HepG2 (cell line): ENCODE measurements around the gene FAM162A. TPM values are rescaled to one million over a fixed set of nuclear protein-coding genes. Genes with fewer than 3 reads are reported as not detected.

ENCODE experiments used
- IKZF4 ChIP-seq: sonication (generic); formaldehyde crosslinking; IDR thresholded peaks from 2 replicates; pipeline ENCODE4 v1.5.1; 2020; ENCODE audit warnings: borderline replicate concordance, mild to moderate bottlenecking, low read depth, missing genetic modification reagents; ENCODE audit errors: not compliant biosample characterization
- IRF2 ChIP-seq: IDR thresholded peaks from 2 replicates; pipeline ENCODE4 v1.6.1; 2018; ENCODE audit warnings: missing genetic modification reagents, missing compliant biosample characterization
- MEF2D ChIP-seq: sonication (generic); formaldehyde crosslinking; IDR thresholded peaks from 2 replicates; pipeline ENCODE4 v1.5.1; 2020; ENCODE audit warnings: mild to moderate bottlenecking, missing genetic modification reagents
- NBN ChIP-seq: fragments of 450-650 bp; conservative IDR thresholded peaks from 2 replicates; pipeline ENCODE4 v1.6.1; 2017
- NFATC3 ChIP-seq: sonication (generic); formaldehyde crosslinking; IDR thresholded peaks from 2 replicates; pipeline ENCODE4 v1.5.1; 2020; ENCODE audit warnings: mild to moderate bottlenecking, missing genetic modification reagents
- POLR2AphosphoS2 ChIP-seq: IDR thresholded peaks from 2 replicates; pipeline ENCODE4 v1.6.1; 2011; ENCODE audit warnings: low read depth, low read length, improper control_type of control experiment
- PPARG ChIP-seq: conservative IDR thresholded peaks from 2 replicates; pipeline ENCODE4 v1.6.1; 2016; ENCODE audit warnings: missing biosample characterization, missing genetic modification reagents
- RFX3 ChIP-seq: IDR thresholded peaks from 2 replicates; pipeline ENCODE4 v1.6.1; 2016; ENCODE audit warnings: missing biosample characterization, missing genetic modification reagents
- SKI ChIP-seq: fragments of 450-650 bp; IDR thresholded peaks from one replicate; pipeline ENCODE4 v1.6.1; 2018; ENCODE audit warnings: mild to moderate bottlenecking; ENCODE audit not compliant: partially characterized antibody
- XBP1 ChIP-seq: sonication (generic); formaldehyde crosslinking; IDR thresholded peaks from 2 replicates; pipeline ENCODE4 v1.5.0; 2020; ENCODE audit warnings: missing genetic modification reagents
- ZFP82 ChIP-seq: sonication (generic); formaldehyde crosslinking; IDR thresholded peaks from 2 replicates; pipeline ENCODE4 v1.5.1; 2020; ENCODE audit warnings: mild to moderate bottlenecking, missing genetic modification reagents, borderline replicate concordance
- ZNF343 ChIP-seq: sonication (generic); formaldehyde crosslinking; IDR thresholded peaks from 2 replicates; pipeline ENCODE4 v1.4.0; 2020; ENCODE audit warnings: mild to moderate bottlenecking, missing genetic modification reagents
- ZNF546 ChIP-seq: sonication (generic); formaldehyde crosslinking; conservative IDR thresholded peaks from 2 replicates; pipeline ENCODE4 v1.8.1; 2023; ENCODE audit warnings: mild to moderate bottlenecking, missing genetic modification reagents
- ZNF598 ChIP-seq: sonication (generic); formaldehyde crosslinking; IDR thresholded peaks from 2 replicates; pipeline ENCODE4 v1.5.1; 2020; ENCODE audit warnings: mild to moderate bottlenecking, missing genetic modification reagents, borderline replicate concordance
- polyA plus RNA-seq, 8 experiments: library from polyadenylated mRNA; depleted of rRNA in 3 of 8; stranded (reverse) in 7 of 8; unstranded in 1 of 8; fragments of >200 nt; fragmentation: Illumina TruSeq in 4 of 8; extraction: Trizol in 4 of 8; gene quantifications; 2 replicates each; pipeline versions ENCODE4 v1.2.1 to v1.2.3, GENCODE V29; 2011 to 2016; ENCODE audit warnings: low read depth in 4 of 8, missing spikeins in 1 of 8, mixed read lengths in 1 of 8; ENCODE audit not compliant: insufficient read depth in 1 of 8
- total RNA-seq, 5 experiments: library from RNA; depleted of rRNA; stranded (reverse); fragments of >200 nt; fragmentation: Illumina TruSeq; extraction: Trizol; gene quantifications; 2 replicates each; pipeline ENCODE4 v1.2.3, GENCODE V29; 2016; ENCODE audit warnings: low read depth in 1 of 5
- TF ChIP-seq, protein P1 (sequence below): sonication (generic); formaldehyde crosslinking; conservative IDR thresholded peaks from 2 replicates; pipeline ENCODE4 v1.8.0; 2022; ENCODE audit warnings: missing genetic modification reagents
- TF ChIP-seq, protein P2 (sequence below): sonication (generic); formaldehyde crosslinking; IDR thresholded peaks from 2 replicates; pipeline ENCODE4 v1.4.0; 2020; ENCODE audit warnings: mild to moderate bottlenecking, missing genetic modification reagents
- TF ChIP-seq, protein P3 (sequence below): IDR thresholded peaks from 2 replicates; pipeline ENCODE4 v1.6.1; 2016; ENCODE audit warnings: mild to moderate bottlenecking
- TF ChIP-seq, protein P4 (sequence below): sonication (generic); formaldehyde crosslinking; IDR thresholded peaks from 2 replicates; pipeline ENCODE4 v1.5.0; 2020; ENCODE audit warnings: missing genetic modification reagents
- TF ChIP-seq, protein P5 (sequence below): sonication (generic); formaldehyde crosslinking; IDR thresholded peaks from 2 replicates; pipeline ENCODE4 v1.8.1; 2023; ENCODE audit warnings: mild to moderate bottlenecking, moderate library complexity, missing genetic modification reagents
- TF ChIP-seq, protein P6 (sequence below): sonication (generic); formaldehyde crosslinking; IDR thresholded peaks from 2 replicates; pipeline ENCODE4 v1.4.0; 2020; ENCODE audit warnings: mild to moderate bottlenecking, missing genetic modification reagents

Gene FAM162A
- total and polyA plus RNA-seq, 2 of the 13 experiments (the other 11 are each of a cell fraction or from before 2014, with no cell fraction given): 115 to 155 TPM

DNA sequence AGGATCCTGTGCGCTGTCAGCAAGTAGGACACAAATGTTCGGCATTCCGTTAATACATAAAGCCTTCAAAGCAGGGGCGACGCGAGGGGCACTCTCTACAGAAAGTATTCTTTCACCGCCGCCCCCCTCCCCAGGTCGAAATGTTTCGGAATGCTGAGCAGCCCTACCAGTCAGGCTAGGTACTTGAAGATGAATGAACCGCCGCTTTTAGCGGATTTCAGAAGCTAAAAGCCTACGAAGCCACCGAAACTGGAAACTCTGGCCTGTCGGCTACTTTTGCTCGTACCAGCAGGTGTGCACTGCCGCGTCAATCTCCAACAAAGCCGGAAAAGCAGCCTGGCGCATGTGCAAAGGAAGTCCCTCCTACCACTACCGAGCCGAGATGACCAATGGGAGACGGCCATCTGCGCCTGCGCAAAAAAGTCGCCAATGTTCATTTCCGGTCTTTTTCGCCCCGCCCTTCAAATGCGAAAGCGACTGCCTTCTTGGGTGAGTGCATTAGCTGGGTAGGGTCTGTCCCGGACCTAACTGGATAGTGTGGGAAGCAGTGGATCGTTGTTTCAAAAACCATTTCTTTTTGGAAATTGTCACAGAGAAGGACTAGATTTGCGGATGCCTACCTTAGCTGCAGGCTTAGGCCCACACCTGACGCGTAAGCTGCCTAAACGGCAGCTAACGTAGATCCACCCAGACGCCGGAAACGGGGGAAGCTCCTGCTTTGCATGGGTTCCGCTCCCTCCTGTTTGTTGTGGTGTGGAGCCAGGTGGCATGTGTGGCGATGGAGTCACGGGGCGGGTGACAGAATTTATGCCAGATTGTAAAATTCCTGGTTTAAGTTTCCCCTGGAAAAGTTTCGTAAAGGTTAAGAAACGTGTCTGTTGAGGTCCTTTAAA lies 32.0 kb downstream of the FAM162A start, which contains the start of gene WDR5B (continued):
- TF ChIP-seq, protein P1, sequence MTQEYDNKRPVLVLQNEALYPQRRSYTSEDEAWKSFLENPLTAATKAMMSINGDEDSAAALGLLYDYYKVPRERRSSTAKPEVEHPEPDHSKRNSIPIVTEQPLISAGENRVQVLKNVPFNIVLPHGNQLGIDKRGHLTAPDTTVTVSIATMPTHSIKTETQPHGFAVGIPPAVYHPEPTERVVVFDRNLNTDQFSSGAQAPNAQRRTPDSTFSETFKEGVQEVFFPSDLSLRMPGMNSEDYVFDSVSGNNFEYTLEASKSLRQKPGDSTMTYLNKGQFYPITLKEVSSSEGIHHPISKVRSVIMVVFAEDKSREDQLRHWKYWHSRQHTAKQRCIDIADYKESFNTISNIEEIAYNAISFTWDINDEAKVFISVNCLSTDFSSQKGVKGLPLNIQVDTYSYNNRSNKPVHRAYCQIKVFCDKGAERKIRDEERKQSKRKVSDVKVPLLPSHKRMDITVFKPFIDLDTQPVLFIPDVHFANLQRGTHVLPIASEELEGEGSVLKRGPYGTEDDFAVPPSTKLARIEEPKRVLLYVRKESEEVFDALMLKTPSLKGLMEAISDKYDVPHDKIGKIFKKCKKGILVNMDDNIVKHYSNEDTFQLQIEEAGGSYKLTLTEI (CRISPR knock-in tag): no peak
- TF ChIP-seq RFX3 (CRISPR knock-in tag) (no peak), NBN (no peak), ZNF598 (CRISPR knock-in tag) (peak; percentile 85; the same call in 1 of the 2 replicates), SKI (no peak), NFATC3 (0 out of 2 replicates have a peak, but pooled peaks have one; percentile 42), MEF2D (peak; percentile 82; the same call in 1 of the 2 replicates), PPARG (no peak; the same call in 1 of the 2 replicates), ZNF343 (CRISPR knock-in tag) (no peak), POLR2AphosphoS2 (0 out of 2 replicates have a peak, but pooled peaks have one; percentile 39), XBP1 (CRISPR knock-in tag) (peak; percentile 45), ZFP82 (peak; percentile 5; the same call in 1 of the 2 replicates), IKZF4 (CRISPR knock-in tag) (peak; percentile 81), ZNF546 (CRISPR knock-in tag) (0 out of 2 replicates have a peak, but pooled peaks have one; percentile 68), IRF2 (CRISPR knock-in tag) (peak; percentile 60; the same call in 1 of the 2 replicates)
- TF ChIP-seq, protein P2, sequence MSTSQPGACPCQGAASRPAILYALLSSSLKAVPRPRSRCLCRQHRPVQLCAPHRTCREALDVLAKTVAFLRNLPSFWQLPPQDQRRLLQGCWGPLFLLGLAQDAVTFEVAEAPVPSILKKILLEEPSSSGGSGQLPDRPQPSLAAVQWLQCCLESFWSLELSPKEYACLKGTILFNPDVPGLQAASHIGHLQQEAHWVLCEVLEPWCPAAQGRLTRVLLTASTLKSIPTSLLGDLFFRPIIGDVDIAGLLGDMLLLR (CRISPR knock-in tag): peak; percentile 80
- TF ChIP-seq, protein P3, sequence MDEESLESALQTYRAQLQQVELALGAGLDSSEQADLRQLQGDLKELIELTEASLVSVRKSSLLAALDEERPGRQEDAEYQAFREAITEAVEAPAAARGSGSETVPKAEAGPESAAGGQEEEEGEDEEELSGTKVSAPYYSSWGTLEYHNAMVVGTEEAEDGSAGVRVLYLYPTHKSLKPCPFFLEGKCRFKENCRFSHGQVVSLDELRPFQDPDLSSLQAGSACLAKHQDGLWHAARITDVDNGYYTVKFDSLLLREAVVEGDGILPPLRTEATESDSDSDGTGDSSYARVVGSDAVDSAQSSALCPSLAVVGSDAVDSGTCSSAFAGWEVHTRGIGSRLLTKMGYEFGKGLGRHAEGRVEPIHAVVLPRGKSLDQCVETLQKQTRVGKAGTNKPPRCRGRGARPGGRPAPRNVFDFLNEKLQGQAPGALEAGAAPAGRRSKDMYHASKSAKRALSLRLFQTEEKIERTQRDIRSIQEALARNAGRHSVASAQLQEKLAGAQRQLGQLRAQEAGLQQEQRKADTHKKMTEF (CRISPR knock-in tag): peak; percentile 78; the same call in 1 of the 2 replicates
- TF ChIP-seq, protein P4, sequence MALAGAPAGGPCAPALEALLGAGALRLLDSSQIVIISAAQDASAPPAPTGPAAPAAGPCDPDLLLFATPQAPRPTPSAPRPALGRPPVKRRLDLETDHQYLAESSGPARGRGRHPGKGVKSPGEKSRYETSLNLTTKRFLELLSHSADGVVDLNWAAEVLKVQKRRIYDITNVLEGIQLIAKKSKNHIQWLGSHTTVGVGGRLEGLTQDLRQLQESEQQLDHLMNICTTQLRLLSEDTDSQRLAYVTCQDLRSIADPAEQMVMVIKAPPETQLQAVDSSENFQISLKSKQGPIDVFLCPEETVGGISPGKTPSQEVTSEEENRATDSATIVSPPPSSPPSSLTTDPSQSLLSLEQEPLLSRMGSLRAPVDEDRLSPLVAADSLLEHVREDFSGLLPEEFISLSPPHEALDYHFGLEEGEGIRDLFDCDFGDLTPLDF (CRISPR knock-in tag): peak; percentile 59; the same call in 1 of the 2 replicates
- TF ChIP-seq, protein P5, sequence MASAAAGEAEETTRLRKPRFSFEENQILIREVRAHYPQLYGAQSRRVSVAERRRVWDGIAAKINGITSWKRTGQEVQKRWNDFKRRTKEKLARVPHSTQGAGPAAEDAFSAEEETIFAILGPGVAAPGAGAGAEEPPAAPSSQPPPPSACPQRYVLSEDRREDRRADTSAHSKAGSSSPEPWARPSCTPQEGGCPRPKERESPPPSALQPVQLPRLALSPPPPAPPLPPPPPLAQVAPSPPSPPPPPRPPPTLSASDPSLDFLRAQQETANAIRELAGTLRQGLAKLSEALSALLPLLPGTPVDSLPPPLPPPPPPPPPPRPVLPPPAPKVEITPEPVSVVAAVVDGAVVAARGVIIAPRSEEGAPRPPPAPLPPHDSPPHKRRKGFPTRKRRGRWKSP (CRISPR knock-in tag): peak; percentile 82; the same call in 1 of the 2 replicates
- TF ChIP-seq, protein P6, sequence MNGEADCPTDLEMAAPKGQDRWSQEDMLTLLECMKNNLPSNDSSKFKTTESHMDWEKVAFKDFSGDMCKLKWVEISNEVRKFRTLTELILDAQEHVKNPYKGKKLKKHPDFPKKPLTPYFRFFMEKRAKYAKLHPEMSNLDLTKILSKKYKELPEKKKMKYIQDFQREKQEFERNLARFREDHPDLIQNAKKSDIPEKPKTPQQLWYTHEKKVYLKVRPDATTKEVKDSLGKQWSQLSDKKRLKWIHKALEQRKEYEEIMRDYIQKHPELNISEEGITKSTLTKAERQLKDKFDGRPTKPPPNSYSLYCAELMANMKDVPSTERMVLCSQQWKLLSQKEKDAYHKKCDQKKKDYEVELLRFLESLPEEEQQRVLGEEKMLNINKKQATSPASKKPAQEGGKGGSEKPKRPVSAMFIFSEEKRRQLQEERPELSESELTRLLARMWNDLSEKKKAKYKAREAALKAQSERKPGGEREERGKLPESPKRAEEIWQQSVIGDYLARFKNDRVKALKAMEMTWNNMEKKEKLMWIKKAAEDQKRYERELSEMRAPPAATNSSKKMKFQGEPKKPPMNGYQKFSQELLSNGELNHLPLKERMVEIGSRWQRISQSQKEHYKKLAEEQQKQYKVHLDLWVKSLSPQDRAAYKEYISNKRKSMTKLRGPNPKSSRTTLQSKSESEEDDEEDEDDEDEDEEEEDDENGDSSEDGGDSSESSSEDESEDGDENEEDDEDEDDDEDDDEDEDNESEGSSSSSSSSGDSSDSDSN: peak; percentile 41; the same call in 1 of the 2 replicates
